HG02798 (cell line): ENCODE results near the gene PHKG2.

Experiments
- ATAC-seq: cut with Tn5 transposase; IDR thresholded peaks from one replicate; pipeline ENCODE4 v1.9.1; 2021; ENCODE audit warnings: mild to moderate bottlenecking; ENCODE audit not compliant: unreplicated experiment, poor library complexity

PHKG2 gene

GRCh38 chr16:30753596-30753995 lies 5.4 kb downstream of the PHKG2 start:
- no peak for ATAC-seq

GRCh38 chr16:30755955-30756780 lies 7.9 kb downstream of the PHKG2 start:
- ATAC-seq: no peak

- ATAC-seq: no peak
Measured at GRCh38 chr16:30756781-30757100, 8.5 kb downstream of the PHKG2 start.

GRCh38 chr16:30757316-30757715 lies 9.1 kb downstream of the PHKG2 start:
- ATAC-seq: no peak

GRCh38 chr16:30758988-30759491 lies 10.8 kb downstream of the PHKG2 start:
- ATAC-seq: no peak

- ATAC-seq: no peak
Measured at GRCh38 chr16:30760001-30760559, 11.9 kb downstream of the PHKG2 start.

GRCh38 chr16:30760577-30761426 lies 12.6 kb downstream of the PHKG2 start:
- no peak for ATAC-seq

GRCh38 chr16:30761427-30761927 lies 13.3 kb downstream of the PHKG2 start:
- peak; percentile 30 for ATAC-seq

- peak; percentile 91 for ATAC-seq
Measured at GRCh38 chr16:30761928-30762902, 14.0 kb downstream of the PHKG2 start, which contains the start of the genes CFAP119 and RNF40. Gene CFAP119 (minus strand): TSS chr16:30762062. CDS start chr16:30761748, 314 bp downstream. Gene RNF40 (plus strand): TSS chr16:30762322. CDS start chr16:30762546, 224 bp downstream.

GRCh38 chr16:30762991-30763725 lies 14.9 kb downstream of the PHKG2 start:
- no peak for ATAC-seq

- ATAC-seq: no peak
Measured at GRCh38 chr16:30764086-30764485, 15.9 kb downstream of the PHKG2 start.

GRCh38 chr16:30764816-30765465 lies 16.7 kb downstream of the PHKG2 start:
- ATAC-seq: no peak

- no peak for ATAC-seq
Measured at GRCh38 chr16:30766206-30766932, 18.1 kb downstream of the PHKG2 start.

- no peak for ATAC-seq
Measured at GRCh38 chr16:30766933-30767284, 18.7 kb downstream of the PHKG2 start.

GRCh38 chr16:30767767-30768465 lies 19.7 kb downstream of the PHKG2 start:
- ATAC-seq: no peak

GRCh38 chr16:30768583-30769181 lies 20.5 kb downstream of the PHKG2 start:
- no peak for ATAC-seq
